GM18868 (cell line): Measurements from ENCODE around the gene ZBP1.

Source experiments
- ATAC-seq: cut with Tn5 transposase; IDR thresholded peaks from one replicate; pipeline ENCODE4 v1.9.1; 2021; ENCODE audit warnings: mild to moderate bottlenecking, moderate library complexity; ENCODE audit not compliant: unreplicated experiment

ZBP1 gene

GRCh38 chr20:57576617-57577550 lies 43.3 kb downstream of the ZBP1 start:
- ATAC-seq: no peak

GRCh38 chr20:57576002-57576401 lies 44.2 kb downstream of the ZBP1 start:
- ATAC-seq: no peak

- no peak for ATAC-seq
Measured at GRCh38 chr20:57574954-57575353, 45.3 kb downstream of the ZBP1 start.

- no peak for ATAC-seq
Measured at GRCh38 chr20:57573894-57574293, 46.3 kb downstream of the ZBP1 start.

GRCh38 chr20:57573242-57573641 lies 47.0 kb downstream of the ZBP1 start:
- ATAC-seq: no peak

- no peak for ATAC-seq
Measured at GRCh38 chr20:57571782-57572416, 48.3 kb downstream of the ZBP1 start.

- no peak for ATAC-seq
Measured at GRCh38 chr20:57570920-57571319, 49.3 kb downstream of the ZBP1 start.

- ATAC-seq: no peak
Measured at GRCh38 chr20:57570145-57570850, 49.9 kb downstream of the ZBP1 start.

GRCh38 chr20:57568960-57569359 lies 51.3 kb downstream of the ZBP1 start:
- no peak for ATAC-seq

- ATAC-seq: no peak
Measured at GRCh38 chr20:57568088-57568896, 51.9 kb downstream of the ZBP1 start.

- ATAC-seq: no peak
Measured at GRCh38 chr20:57567471-57568079, 52.7 kb downstream of the ZBP1 start.

- ATAC-seq: no peak
Measured at GRCh38 chr20:57566803-57567459, 53.3 kb downstream of the ZBP1 start.

GRCh38 chr20:57566399-57566798 lies 53.8 kb downstream of the ZBP1 start:
- no peak for ATAC-seq

- no peak for ATAC-seq
Measured at GRCh38 chr20:57564951-57565642, 55.1 kb downstream of the ZBP1 start.

GRCh38 chr20:57564180-57564802 lies 55.9 kb downstream of the ZBP1 start:
- ATAC-seq: no peak

GRCh38 chr20:57563522-57563921 lies 56.7 kb downstream of the ZBP1 start:
- ATAC-seq: no peak

- no peak for ATAC-seq
Measured at GRCh38 chr20:57562541-57563465, 57.4 kb downstream of the ZBP1 start.
